Esophagus squamous epithelium (tissue), 4 donors: ENCODE data around the gene KSR2.

Experiments used
- CTCF ChIP-seq, 6 experiments: fragments of 450-650 bp in 4 of 6; fragments of 200-600 bp in 2 of 6; sonication (generic) in 2 of 6; IDR thresholded peaks; one replicate each; pipeline ENCODE4 v1.5.1; 2016 to 2019; ENCODE audit warnings: antibody characterized with exemption in 6 of 6, mild to moderate bottlenecking in 4 of 6, moderate library complexity in 4 of 6
- POLR2A ChIP-seq, 4 donors: fragments of 450-650 bp; IDR thresholded peaks; one replicate each; pipeline ENCODE4 v1.6.1; 2017; ENCODE audit warnings: antibody characterized with exemption in 4 of 4, mild to moderate bottlenecking in 4 of 4, moderate library complexity in 3 of 4

- no peak for TF ChIP-seq CTCF (IDR thresholded peaks at IDR 0.05)
- no peak for TF ChIP-seq POLR2A (IDR thresholded peaks at IDR 0.05)
Measured at GRCh38 chr12:117980616-117981015, 11.8 kb upstream of the KSR2 start.
